A549 (cell line): Measurements from ENCODE around the gene SP110. TPM values are rescaled to one million over a fixed set of nuclear protein-coding genes. Genes with fewer than 3 reads are reported as not detected.
A peak's percentile ranks its signal among the peaks of the same experiment; 100 is the strongest.

Experiments
- ATAC-seq, 2 experiments: fragments of 200-7000 bp in 1 of 2; fragments of >200 bp in 1 of 2; cut with Nextera tagmentation in 1 of 2; cut with Tn5 transposase in 1 of 2; 3 replicates each; pipeline versions ENCODE4 v1.8.0 to v1.9.1; 2018 to 2020; ENCODE audit warnings: mild to moderate bottlenecking in 1 of 2, moderate library complexity in 1 of 2
- CTCF ChIA-PET: fragments of 300-600 bp; sonication (Branson Sonifier 250); formaldehyde crosslinking; extraction: SDS; loops from one replicate; lab custom pipeline; 2021; ENCODE audit warnings: antibody characterized with exemption, inconsistent platforms; lab: Yijun Ruan, JAX
- POLR2A ChIA-PET: fragments of 350-600 bp; formaldehyde crosslinking; extraction: SDS; loops from one replicate; lab custom pipeline; 2021; ENCODE audit warnings: antibody characterized with exemption, inconsistent platforms; lab: Yijun Ruan, JAX
- DNase-seq, 2 experiments: peaks; one replicate each; pipeline versions ENCODE4 v3.0.0 to v3.0.0-alpha.2; 2011 to 2016; ENCODE audit warnings: low read depth in 1 of 2, low spot score in 1 of 2
- FAIRE-seq: peaks from 2 replicates; lab custom pipeline; 2011; peaks lifted over from hg19 to GRCh38; lab: Jason Lieb, UNC
- H3K27ac ChIP-seq, 2 experiments: fragments of >200 bp; sonication (Bioruptor Twin); formaldehyde crosslinking; 3 replicates each; pipeline ENCODE4 v1.5.1; 2016 to 2017
- H3K4me1 ChIP-seq: fragments of >200 bp; sonication (Bioruptor Twin); formaldehyde crosslinking; 3 replicates; pipeline ENCODE4 v1.6.1; 2016
- H3K4me2 ChIP-seq: fragments of >200 bp; sonication (Bioruptor Twin); formaldehyde crosslinking; 3 replicates; pipeline ENCODE4 v1.6.1; 2016
- H3K4me3 ChIP-seq: fragments of >200 bp; sonication (Bioruptor Twin); formaldehyde crosslinking; 3 replicates; pipeline ENCODE4 v1.5.1; 2016
- H3K9me3 ChIP-seq: fragments of >200 bp; sonication (Bioruptor Twin); formaldehyde crosslinking; 3 replicates; pipeline ENCODE4 v1.6.1; 2016
- ATOH8 ChIP-seq: fragments of 250-450 bp; sonication (Bioruptor Pico); IDR thresholded peaks from 2 replicates; pipeline ENCODE4 v1.5.0; 2020; ENCODE audit warnings: low read depth, mild to moderate bottlenecking, moderate library complexity
- BHLHE40 ChIP-seq: IDR thresholded peaks from 2 replicates; pipeline ENCODE4 v1.6.1; 2012; ENCODE audit warnings: low read depth, low read length, inconsistent platforms
- CEBPB ChIP-seq, 2 experiments: fragments of >200 bp in 1 of 2; sonication (Bioruptor Twin) in 1 of 2; formaldehyde crosslinking in 1 of 2; IDR thresholded peaks; 2 replicates each; pipeline ENCODE4 v1.6.1; 2012 to 2016
- CHD2 ChIP-seq: fragments of 150-350 bp; IDR thresholded peaks from 2 replicates; pipeline ENCODE4 v1.6.1; 2014; ENCODE audit warnings: low read length; ENCODE audit not compliant: partially characterized antibody
- EHF ChIP-seq: fragments of 250-450 bp; sonication (Bioruptor Pico); IDR thresholded peaks from 2 replicates; pipeline ENCODE4 v1.5.0; 2020; ENCODE audit warnings: mild to moderate bottlenecking
- EHMT2 ChIP-seq: fragments of 200-600 bp; sonication (generic); IDR thresholded peaks from 2 replicates; pipeline ENCODE4 v1.6.1; 2016; ENCODE audit warnings: antibody characterized with exemption, low read depth, mild to moderate bottlenecking, moderate library complexity
- ELK1 ChIP-seq: fragments of 150-350 bp; IDR thresholded peaks from 2 replicates; pipeline ENCODE4 v1.6.1; 2014; ENCODE audit warnings: low read depth, mild to moderate bottlenecking, low read length
- EP300 ChIP-seq, 2 experiments: fragments of >200 bp; sonication (Bioruptor Twin); formaldehyde crosslinking; IDR thresholded peaks; 2 replicates in 1 of 2; 3 replicates in 1 of 2; pipeline ENCODE4 v1.6.1; 2016 to 2017
- FOSL2 ChIP-seq, 2 experiments: fragments of 450-650 bp in 1 of 2; fragments of >200 bp in 1 of 2; sonication (Bioruptor Twin) in 1 of 2; formaldehyde crosslinking; IDR thresholded peaks; 2 replicates each; pipeline versions ENCODE4 v1.5.0 to v1.6.1; 2016 to 2020; ENCODE audit warnings: mild to moderate bottlenecking in 1 of 2, moderate library complexity in 1 of 2
- GATA3 ChIP-seq: IDR thresholded peaks from 2 replicates; pipeline ENCODE4 v1.6.1; 2012; ENCODE audit warnings: borderline replicate concordance
- HEYL ChIP-seq: fragments of 250-450 bp; sonication (Bioruptor Pico); IDR thresholded peaks from 2 replicates; pipeline ENCODE4 v1.8.0; 2021; ENCODE audit warnings: mild to moderate bottlenecking, moderate library complexity
- HMGXB4 ChIP-seq: fragments of 250-450 bp; sonication (Bioruptor Pico); IDR thresholded peaks from 2 replicates; pipeline ENCODE4 v1.5.0; 2021; ENCODE audit warnings: mild to moderate bottlenecking, moderate library complexity, borderline replicate concordance
- HOXA7 ChIP-seq: fragments of 250-450 bp; sonication (Bioruptor Pico); IDR thresholded peaks from 2 replicates; pipeline ENCODE4 v1.5.0; 2020; ENCODE audit warnings: mild to moderate bottlenecking, moderate library complexity
- HOXB13 ChIP-seq: fragments of 250-450 bp; sonication (Bioruptor Pico); IDR thresholded peaks from 2 replicates; pipeline ENCODE4 v1.5.0; 2020; ENCODE audit warnings: low read depth, mild to moderate bottlenecking, moderate library complexity
- HOXB5 ChIP-seq: fragments of 250-450 bp; sonication (Bioruptor Pico); IDR thresholded peaks from 2 replicates; pipeline ENCODE4 v1.5.0; 2020; ENCODE audit warnings: mild to moderate bottlenecking, moderate library complexity
- JUN ChIP-seq, 2 experiments: fragments of >200 bp; sonication (Bioruptor Twin); formaldehyde crosslinking; IDR thresholded peaks; 2 replicates in 1 of 2; 3 replicates in 1 of 2; pipeline ENCODE4 v1.6.1; 2016 to 2017
- KDM1A ChIP-seq: fragments of 200-600 bp; sonication (generic); IDR thresholded peaks from 2 replicates; pipeline ENCODE4 v1.6.1; 2016; ENCODE audit warnings: low read depth, mild to moderate bottlenecking
- KDM5A ChIP-seq: fragments of 200-600 bp; sonication (generic); IDR thresholded peaks from 2 replicates; pipeline ENCODE4 v1.6.1; 2016; ENCODE audit warnings: antibody characterized with exemption, mild to moderate bottlenecking
- NR3C1 ChIP-seq: fragments of >200 bp; sonication (Bioruptor Twin); formaldehyde crosslinking; IDR thresholded peaks from 3 replicates; pipeline ENCODE4 v1.6.1; 2017
- RAD21 ChIP-seq, 2 experiments: fragments of >200 bp in 1 of 2; sonication (Bioruptor Twin) in 1 of 2; formaldehyde crosslinking in 1 of 2; IDR thresholded peaks in 1 of 2; conservative IDR thresholded peaks in 1 of 2; 2 replicates in 1 of 2; 3 replicates in 1 of 2; pipeline ENCODE4 v1.6.1; 2012 to 2018; ENCODE audit warnings: inconsistent platforms in 1 of 2
- RARB ChIP-seq: fragments of 250-450 bp; sonication (Bioruptor Pico); IDR thresholded peaks from 2 replicates; pipeline ENCODE4 v1.8.0; 2021; ENCODE audit warnings: mild to moderate bottlenecking, moderate library complexity
- RCOR1 ChIP-seq: fragments of 150-350 bp; IDR thresholded peaks from 2 replicates; pipeline ENCODE4 v1.6.1; 2014; ENCODE audit warnings: antibody characterized with exemption, low read length, low read depth
- RFX5 ChIP-seq: fragments of 450-650 bp; IDR thresholded peaks from 2 replicates; pipeline ENCODE4 v1.7.1; 2014; ENCODE audit warnings: antibody characterized with exemption, mild to moderate bottlenecking, moderate library complexity
- TFCP2L1 ChIP-seq: fragments of 250-450 bp; sonication (Bioruptor Pico); IDR thresholded peaks from 2 replicates; pipeline ENCODE4 v1.5.0; 2021; ENCODE audit warnings: mild to moderate bottlenecking
- TP53 ChIP-seq: fragments of 250-450 bp; sonication (Bioruptor Pico); IDR thresholded peaks from 2 replicates; pipeline ENCODE4 v1.5.0; 2021; ENCODE audit warnings: mild to moderate bottlenecking, moderate library complexity
- ZSCAN20 ChIP-seq: fragments of 250-450 bp; sonication (Bioruptor Pico); IDR thresholded peaks from 2 replicates; pipeline ENCODE4 v1.8.0; 2022; ENCODE audit warnings: mild to moderate bottlenecking, moderate library complexity
- WGBS: methylation state at CpG from one replicate; pipeline ENCODE4 v1.1.6; 2017; ENCODE audit errors: missing lambda C conversion rate; 5-methylcytosine and 5-hydroxymethylcytosine counted together
- polyA plus RNA-seq, 4 experiments: library from polyadenylated mRNA; depleted of rRNA in 3 of 4; stranded (reverse); fragments of >200 nt; fragmentation: RNase III in 1 of 4; extraction: RNeasy Plus Mini Kit Qiagen cat#74134 plus additional on column Dnase treatment in 1 of 4; gene quantifications; 2 replicates in 3 of 4; 3 replicates in 1 of 4; pipeline ENCODE4 v1.2.3, GENCODE V29; 2011 to 2017

SP110 gene
- polyA plus RNA-seq, 2 of the 4 experiments (the other 2 are of a cell fraction) = 3.6 to 4.6 TPM

GRCh38 chr2:230144355-230144754, 75.4 kb downstream of the SP110 start:
- TF ChIP-seq ELK1 = no peak
- TF ChIP-seq KDM1A = no peak
- no peak for TF ChIP-seq EHMT2
- FAIRE-seq (no peak), DNase-seq (no peak), ATAC-seq (no peak)
- no peak overlapping the region for H3K27ac ChIP-seq
- H3K9me3 ChIP-seq = 0 out of 3 replicates have a peak, but pooled peaks cover 2% of the 10 kb centered on the region
- ChIA-PET POLR2A (no interaction called here), CTCF (interaction anchor here (1.1 to 1.6 kb wide), 3 partner anchors 10 to 18 kb away, joined by 3 read pairs; no protein-coding TSS in a partner anchor)
- 11% methylated on average over 1 of the region's 1 CpG for WGBS
- H3K4me1 ChIP-seq = no peaks in the 10 kb centered on the region
- H3K4me2 ChIP-seq = no peak overlapping the region
- no peak overlapping the region for H3K4me3 ChIP-seq

- 36% methylated on average over 3 of the region's 3 CpGs for WGBS
- no peak for ATAC-seq
- Histone ChIP-seq H3K4me1 (no peaks in the 10 kb centered on the region), H3K9me3 (0 out of 3 replicates have a peak, but pooled peaks cover 2% of the 10 kb centered on the region), H3K4me3 (no peak overlapping the region), H3K4me2 (no peak overlapping the region), H3K27ac (no peak overlapping the region)
- no peak for TF ChIP-seq GATA3
- TF ChIP-seq EHF (CRISPR knock-in tag) = no peak
- no peak for TF ChIP-seq ATOH8 (CRISPR knock-in tag)
- no peak for TF ChIP-seq NR3C1
- no peak for TF ChIP-seq RFX5
- no peak for TF ChIP-seq RAD21 (conservative IDR thresholded peaks at IDR 0.05 in 1 of 2, IDR thresholded peaks at IDR 0.05 in 1 of 2)
- POLR2A ChIA-PET = no interaction called here
- no peak for FAIRE-seq
- CTCF ChIA-PET = no interaction called here
- no peak for DNase-seq
Observed at GRCh38 chr2:230140667-230141066, 79.1 kb downstream of the SP110 start.

GRCh38 chr2:230137902-230138539, 81.8 kb downstream of the SP110 start:
- H3K27ac ChIP-seq = no peak overlapping the region
- H3K9me3 ChIP-seq = peaks cover 2% of the 10 kb centered on the region; the same call in 1 of the 3 replicates
- ChIA-PET CTCF (interaction anchor here (1.0 to 1.4 kb wide), 3 partner anchors 22 to 473 kb away, joined by 3 to 9 read pairs (median 4); no protein-coding TSS in a partner anchor), POLR2A (no interaction called here)
- peak; percentile 72 to 80 for ATAC-seq
- no peak overlapping the region for H3K4me3 ChIP-seq
- FAIRE-seq = no peak
- DNase-seq = no peak
- no peaks in the 10 kb centered on the region for H3K4me1 ChIP-seq
- no peak overlapping the region for H3K4me2 ChIP-seq
- TF ChIP-seq RCOR1 (no peak), KDM5A (no peak), EP300 (IDR thresholded peaks at IDR 0.05) (no peak), FOSL2 (IDR thresholded peaks at IDR 0.05) (0 out of 2 replicates have a peak, but pooled peaks have one; percentile 9), FOSL2 (CRISPR knock-in tag; IDR thresholded peaks at IDR 0.05) (0 out of 2 replicates have a peak, but pooled peaks have one; percentile 4), RARB (CRISPR knock-in tag) (no peak)
- WGBS = 92% methylated on average over 1 of the region's 1 CpG

- DNase-seq = no peak
- TF ChIP-seq RFX5 (no peak), CEBPB (IDR thresholded peaks at IDR 0.05) (no peak), ZSCAN20 (CRISPR knock-in tag) (no peak), HOXB13 (CRISPR knock-in tag) (no peak), HOXA7 (CRISPR knock-in tag) (no peak), HEYL (CRISPR knock-in tag) (no peak), ELK1 (no peak), BHLHE40 (no peak), EHMT2 (no peak), HMGXB4 (CRISPR knock-in tag) (no peak), CHD2 (no peak), TP53 (CRISPR knock-in tag) (no peak), TFCP2L1 (CRISPR knock-in tag) (no peak), JUN (IDR thresholded peaks at IDR 0.05) (no peak), HOXB5 (CRISPR knock-in tag) (no peak)
- TF ChIP-seq, all 56 proteins: peak for 0
- ChIA-PET CTCF (interaction anchor here (1.0 kb wide), 1 partner anchor 8 kb away, joined by 3 read pairs; no protein-coding TSS in a partner anchor), POLR2A (no interaction called here)
- WGBS = 13% methylated on average over 4 of the region's 4 CpGs
- H3K4me1 ChIP-seq = no peaks in the 10 kb centered on the region
- no peak overlapping the region for H3K4me3 ChIP-seq
- no peak for ATAC-seq
- no peak overlapping the region for H3K27ac ChIP-seq
- no peak overlapping the region for H3K4me2 ChIP-seq
- H3K9me3 ChIP-seq = no peaks in the 10 kb centered on the region; the same call in 2 of the 3 replicates
- no peak for FAIRE-seq
Observed at GRCh38 chr2:230135130-230135525, 84.7 kb downstream of the SP110 start.
